Mucosa of descending colon (tissue), 3 donors: ENCODE measurements around the gene TBX6. TPM values are rescaled to one million over a fixed set of nuclear protein-coding genes. Genes with fewer than 3 reads are reported as not detected.
A peak's percentile ranks its signal among the peaks of the same experiment; 100 is the strongest.

Experiments
- ATAC-seq: fragments of 200-7000 bp; cut with Tn5 transposase; one replicate; pipeline ENCODE4 v1.9.1; 2020; ENCODE audit warnings: mild to moderate bottlenecking, moderate library complexity
- DNase-seq, 3 donors: peaks; one replicate each; pipeline ENCODE4 v3.0.0-alpha.2; 2020
- H3K36me3 ChIP-seq: fragments of 200-600 bp; one replicate; pipeline ENCODE4 v1.8.0; 2021; ENCODE audit warnings: low read depth, mild to moderate bottlenecking
- H3K4me1 ChIP-seq: fragments of 200-600 bp; one replicate; pipeline ENCODE4 v1.8.0; 2021; ENCODE audit warnings: low read depth, mild to moderate bottlenecking
- H3K4me3 ChIP-seq: fragments of 200-600 bp; one replicate; pipeline ENCODE4 v1.8.0; 2021; ENCODE audit warnings: mild to moderate bottlenecking
- H3K9me3 ChIP-seq: fragments of 200-600 bp; one replicate; pipeline ENCODE4 v1.8.0; 2021; ENCODE audit warnings: mild to moderate bottlenecking
- CTCF ChIP-seq: fragments of 200-600 bp; IDR thresholded peaks from one replicate; pipeline ENCODE4 v1.8.0; 2022; ENCODE audit warnings: antibody characterized with exemption, mild to moderate bottlenecking
- intact Hi-C, 2 donors: fragments of 100-400 bp; cut with DNase I in 1 of 2; cut with micrococcal nuclease in 1 of 2; formaldehyde crosslinking; loops; one replicate each; pipeline versions ENCODE4 v1.11.0 to v1.11.1; 2022; cut with DNase I, micrococcal nuclease
- total RNA-seq, 3 donors: library from RNA; stranded (reverse); fragmentation: NEBNext Ultra II Directional in 2 of 3; extraction: Animal tissue kit (Norgen Biotek cat#: 25700) in 2 of 3; gene quantifications; one replicate each; pipeline versions ENCODE4 v1.2.1 to v1.2.4, GENCODE V29; 2021 to 2023
- donor health status: DM: no; HTN: no; CAD: no; lungs with moderate emphysema.
- donor health status: DM: no; HTN: no; CAD: no.
- donor health status: DM: no; HTN: yes; CAD: no.

The TBX6 gene
- total RNA-seq, 3 donors from 2014 or later: 0.63 to 1.9 (median 0.90) TPM

DNA sequence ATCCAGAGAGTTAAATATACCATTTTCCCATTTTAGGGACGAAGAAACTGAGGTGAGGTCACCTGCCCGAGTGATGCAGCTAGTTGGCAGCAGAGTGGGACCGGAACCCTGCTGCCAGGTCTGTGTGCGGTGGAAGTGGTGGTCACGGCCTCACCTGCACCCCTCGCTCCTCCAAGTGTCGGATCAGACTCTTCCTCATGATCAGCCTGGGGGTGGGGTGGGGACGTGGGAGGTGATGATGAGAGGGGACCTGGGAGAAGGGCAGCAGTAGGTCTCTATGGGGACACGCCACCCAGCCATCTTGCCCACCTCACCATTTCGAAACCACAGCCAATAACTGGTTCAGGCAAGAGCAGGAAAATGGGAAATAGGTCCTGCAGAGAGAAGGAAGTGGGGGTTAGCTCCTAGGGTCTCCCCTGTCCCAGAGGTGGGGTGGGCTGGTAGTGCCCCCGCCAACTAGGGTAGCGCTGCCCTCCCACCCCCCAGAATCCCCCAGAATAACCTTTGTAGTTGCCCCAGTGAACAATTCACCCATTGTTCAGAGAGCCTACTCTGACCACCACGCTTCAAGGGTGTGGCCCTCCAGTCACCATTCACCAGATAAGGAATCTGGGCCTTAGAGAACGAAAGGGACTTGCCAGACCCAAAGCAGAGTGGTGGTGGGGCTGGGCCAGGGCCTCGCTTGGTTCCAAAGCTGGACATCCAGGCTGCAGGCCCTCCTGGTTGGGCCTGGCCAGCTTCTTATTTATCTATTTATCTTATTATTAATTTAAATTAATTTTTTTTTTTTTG, 16.5 kb upstream of the TBX6 start:
- no peak overlapping the region for H3K4me3 ChIP-seq
- H3K9me3 ChIP-seq: no peaks in the 10 kb centered on the region
- TF ChIP-seq CTCF: no peak
- H3K36me3 ChIP-seq: peaks cover 5% of the 10 kb centered on the region
- intact Hi-C loops: no loop called here
- peak in 2 of 3 donors; percentile 21 to 33 for DNase-seq
- no peak for ATAC-seq
- peaks cover 3% of the 10 kb centered on the region for H3K4me1 ChIP-seq

- H3K36me3 ChIP-seq: peaks cover 5% of the 10 kb centered on the region
- intact Hi-C loops: no loop called here
- no peaks in the 10 kb centered on the region for H3K4me1 ChIP-seq
- peak; percentile 61 for ATAC-seq
- DNase-seq: peak in 1 of 3 donors; percentile 34
- no peaks in the 10 kb centered on the region for H3K9me3 ChIP-seq
- H3K4me3 ChIP-seq: no peak overlapping the region
- no peak for TF ChIP-seq CTCF
Measured at GRCh38 chr16:30104492-30104891, 12.8 kb upstream of the TBX6 start.

DNA sequence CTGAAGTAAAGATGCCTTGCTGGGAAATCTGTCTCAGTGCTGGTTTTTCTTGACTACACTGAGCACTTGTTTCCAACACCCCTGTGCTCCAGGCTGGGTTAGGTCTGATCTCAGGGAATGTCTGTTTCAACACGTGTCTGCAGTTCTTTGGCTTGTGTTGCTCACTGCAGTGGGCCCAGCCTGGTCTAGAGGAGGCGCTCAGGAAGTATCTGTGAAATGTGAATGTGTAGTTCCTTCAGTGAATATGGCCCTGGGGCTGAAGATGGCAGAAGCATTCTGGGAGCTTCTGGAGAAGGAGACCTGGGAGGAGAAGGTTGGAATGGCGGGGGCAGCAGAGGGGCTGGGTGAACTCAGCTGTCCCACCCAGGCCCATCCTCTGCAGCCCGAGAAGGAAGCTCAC, 12.4 kb upstream of the TBX6 start:
- Histone ChIP-seq H3K36me3 (peaks cover 5% of the 10 kb centered on the region), H3K9me3 (no peaks in the 10 kb centered on the region), H3K4me1 (no peaks in the 10 kb centered on the region), H3K4me3 (no peak overlapping the region)
- DNase-seq (peak in 1 of 3 donors; percentile 9), ATAC-seq (no peak)
- no peak for TF ChIP-seq CTCF
- intact Hi-C loops: no loop called here

- Histone ChIP-seq H3K36me3 (no peaks in the 10 kb centered on the region), H3K4me1 (peaks cover 24% of the 10 kb centered on the region), H3K4me3 (no peak overlapping the region), H3K9me3 (peaks cover 5% of the 10 kb centered on the region)
- ATAC-seq (no peak), DNase-seq (peak in 1 of 3 donors; percentile 4)
- intact Hi-C loops: no loop called here
- TF ChIP-seq CTCF: no peak
Measured at GRCh38 chr16:30096862-30097563, 5.3 kb upstream of the TBX6 start.

DNA sequence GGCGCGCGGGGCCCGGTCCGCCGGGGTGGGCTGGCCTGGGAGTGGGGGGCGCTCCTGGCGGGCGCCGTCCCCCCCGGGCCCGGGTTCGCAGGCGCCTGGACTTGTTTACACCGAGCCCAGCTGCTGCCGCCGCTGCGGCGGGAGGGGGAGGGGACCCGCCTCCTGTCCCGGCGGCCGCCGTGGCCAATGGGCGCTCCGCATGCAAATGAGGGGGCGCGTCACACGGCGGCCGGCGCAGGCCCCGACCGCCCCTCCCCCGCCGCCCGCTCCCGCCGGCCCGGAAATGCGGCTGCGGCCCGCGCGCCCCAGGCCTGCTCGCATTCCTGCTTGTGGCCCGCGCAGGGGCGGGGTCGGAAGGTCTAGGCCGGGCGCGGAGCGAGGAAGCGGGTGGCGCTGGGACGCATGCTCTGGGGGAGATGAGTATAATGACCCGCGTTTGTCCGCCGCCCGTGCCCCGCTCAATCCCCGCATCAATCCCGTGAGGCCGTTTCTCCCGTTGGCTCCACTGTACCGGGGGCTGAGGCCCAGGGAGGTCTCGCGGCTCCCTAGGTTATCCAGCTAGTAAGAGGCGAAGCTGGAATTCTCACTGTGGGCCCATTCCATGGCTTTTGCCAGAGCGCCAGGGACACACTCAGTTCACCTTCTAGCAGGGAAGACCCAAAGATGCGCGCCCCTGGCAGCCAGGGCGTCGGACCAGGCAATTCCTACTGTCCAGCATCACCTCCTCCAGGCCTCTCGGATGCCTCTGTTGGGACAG, 4.6 kb upstream of the TBX6 start, which contains the start of gene YPEL3:
Gene YPEL3 (minus strand): TSS at position 109 of the 757 bp plus-strand sequence. CDS start 731 bp downstream, outside the sequence.
- peaks cover 24% of the 10 kb centered on the region for H3K4me1 ChIP-seq
- intact Hi-C loops: no loop called here
- no peak for TF ChIP-seq CTCF
- peak; percentile 81 for ATAC-seq
- H3K9me3 ChIP-seq: peaks cover 5% of the 10 kb centered on the region
- peak; percentile 94 to 97 (median 95) for DNase-seq
- H3K4me3 ChIP-seq: peak within 1 kb of the TSS; percentile 57
- H3K36me3 ChIP-seq: no peaks in the 10 kb centered on the region
